Neural cell (in vitro differentiated cells): Measurements from ENCODE around the gene IFITM2.

Experiments used
- CTCF ChIP-seq: fragments of 450-650 bp; IDR thresholded peaks from 2 replicates; pipeline ENCODE4 v1.5.1; 2014; ENCODE audit warnings: antibody characterized with exemption, mild to moderate bottlenecking, moderate library complexity; ENCODE audit not compliant: poor library complexity, severe bottlenecking
- EP300 ChIP-seq: fragments of 450-650 bp; conservative IDR thresholded peaks from 2 replicates; pipeline ENCODE4 v1.6.1; 2014; ENCODE audit warnings: antibody characterized with exemption, mild to moderate bottlenecking, moderate library complexity; ENCODE audit not compliant: poor library complexity, severe bottlenecking
- EZH2 ChIP-seq: fragments of 200-600, 300-800 bp; shearing (Covaris generic), sonication (generic); IDR thresholded peaks from 2 replicates; pipeline ENCODE4 v1.6.1; 2014; ENCODE audit warnings: antibody characterized with exemption, low read length, borderline replicate concordance, mild to moderate bottlenecking; ENCODE audit not compliant: insufficient read depth, poor library complexity, severe bottlenecking

DNA sequence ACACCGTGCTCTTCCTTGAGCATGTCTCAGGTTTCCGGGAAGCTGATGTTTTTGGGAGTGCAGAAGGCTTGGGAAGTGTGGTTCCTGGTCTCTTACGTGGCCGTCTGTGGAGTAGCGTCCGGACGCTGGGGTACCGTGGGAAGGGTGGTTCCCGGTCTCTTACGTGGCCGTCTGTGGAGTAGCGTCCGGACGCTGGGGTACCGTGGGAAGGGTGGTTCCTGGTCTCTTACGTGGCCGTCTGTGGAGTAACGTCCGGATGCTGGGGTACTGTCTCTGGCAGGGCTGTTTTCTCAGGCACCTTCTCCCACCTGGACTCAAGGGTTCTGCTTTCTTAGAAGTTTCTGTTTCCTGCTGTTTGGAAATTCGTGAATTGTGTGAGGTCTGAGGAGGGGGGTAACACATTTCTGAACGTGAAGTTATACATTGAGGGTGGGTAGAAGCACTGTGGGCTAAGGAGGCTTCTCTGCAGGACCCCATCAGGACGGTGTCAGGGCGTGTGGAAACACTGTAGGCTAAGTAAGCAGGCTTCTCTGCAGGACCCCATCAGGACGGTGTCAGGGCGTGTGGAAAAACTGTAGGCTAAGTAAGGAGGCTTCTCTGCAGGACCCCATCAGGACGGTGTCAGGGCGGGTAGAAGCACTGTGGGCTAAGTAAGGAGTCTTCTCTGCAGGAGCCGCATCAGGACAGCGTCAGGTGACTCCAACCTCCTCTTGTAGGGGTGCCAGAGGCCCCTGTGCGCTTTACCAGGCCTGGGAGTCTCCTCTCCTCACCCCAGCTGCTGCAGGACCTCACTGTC lies 18.4 kb downstream of the IFITM2 start:
- no peak for TF ChIP-seq EZH2
- no peak for TF ChIP-seq CTCF
- peak; percentile 29 for TF ChIP-seq EP300
